Colon (tissue), 2 donors: ENCODE results near the gene ERGIC1.

Source experiments
- FAIRE-seq: peaks from 2 replicates; lab custom pipeline; 2012; peaks lifted over from hg19 to GRCh38; lab: Jason Lieb, UNC
- donor health status: control.
- donor health status: control.

Gene ERGIC1

GRCh38 chr5:172864747-172865146 lies 30.7 kb downstream of the ERGIC1 start:
- FAIRE-seq = no peak

GRCh38 chr5:172866378-172866777 lies 32.3 kb downstream of the ERGIC1 start:
- FAIRE-seq = no peak

- no peak for FAIRE-seq
Measured at GRCh38 chr5:172866802-172867748, 33.0 kb downstream of the ERGIC1 start.

GRCh38 chr5:172867761-172868435 lies 33.8 kb downstream of the ERGIC1 start:
- FAIRE-seq = no peak

GRCh38 chr5:172868436-172868923 lies 34.4 kb downstream of the ERGIC1 start:
- FAIRE-seq = no peak

- FAIRE-seq = no peak
Measured at GRCh38 chr5:172868924-172869591, 35.0 kb downstream of the ERGIC1 start.

GRCh38 chr5:172869691-172870090 lies 35.6 kb downstream of the ERGIC1 start:
- FAIRE-seq = no peak

GRCh38 chr5:172870291-172870714 lies 36.3 kb downstream of the ERGIC1 start:
- FAIRE-seq = no peak

- no peak for FAIRE-seq
Measured at GRCh38 chr5:172870715-172871461, 36.8 kb downstream of the ERGIC1 start.

- no peak for FAIRE-seq
Measured at GRCh38 chr5:172871536-172871935, 37.5 kb downstream of the ERGIC1 start.

- FAIRE-seq = no peak
Measured at GRCh38 chr5:172871982-172872381, 37.9 kb downstream of the ERGIC1 start.

GRCh38 chr5:172872997-172873491 lies 39.0 kb downstream of the ERGIC1 start:
- no peak for FAIRE-seq

- FAIRE-seq = no peak
Measured at GRCh38 chr5:172873513-172873912, 39.5 kb downstream of the ERGIC1 start.

- no peak for FAIRE-seq
Measured at GRCh38 chr5:172874647-172875504, 40.8 kb downstream of the ERGIC1 start.

GRCh38 chr5:172875505-172876279 lies 41.6 kb downstream of the ERGIC1 start:
- FAIRE-seq = no peak

GRCh38 chr5:172876578-172876977 lies 42.5 kb downstream of the ERGIC1 start:
- no peak for FAIRE-seq

GRCh38 chr5:172877466-172878260 lies 43.6 kb downstream of the ERGIC1 start:
- FAIRE-seq = no peak

GRCh38 chr5:172878585-172878932 lies 44.5 kb downstream of the ERGIC1 start:
- no peak for FAIRE-seq
